Stimulated activated naive CD8-positive, alpha-beta T cell treated with anti-CD3 and anti-CD28 coated beads, Interleukin-15, Interleukin-2, amounts not matched to agents 100 ng/mL and 50 ng/mL, for 24 hours (primary cell): ENCODE measurements around the gene TBXAS1.

ENCODE experiments used
- H3K27ac Mint-ChIP-seq: one replicate; pipeline ENCODE4 v1.8.0; 2021; ENCODE audit warnings: mild to moderate bottlenecking, mixed read lengths
- H3K27me3 Mint-ChIP-seq: one replicate; pipeline ENCODE4 v1.8.0; 2021; ENCODE audit warnings: mixed read lengths
- H3K36me3 Mint-ChIP-seq: one replicate; pipeline ENCODE4 v1.8.0; 2021; ENCODE audit warnings: low read depth, mixed read lengths
- H3K4me1 Mint-ChIP-seq: one replicate; pipeline ENCODE4 v1.8.0; 2021; ENCODE audit warnings: low read depth, mixed read lengths
- H3K4me3 Mint-ChIP-seq: one replicate; pipeline ENCODE4 v1.8.0; 2021; ENCODE audit warnings: mild to moderate bottlenecking, mixed read lengths
- H3K9me3 Mint-ChIP-seq: one replicate; pipeline ENCODE4 v1.8.0; 2021; ENCODE audit warnings: mixed read lengths

The TBXAS1 gene

GRCh38 chr7:139966949-139967348, 137.9 kb downstream of the TBXAS1 start:
- Mint-ChIP-seq H3K27me3 (no peaks in the 10 kb centered on the region), H3K9me3 (no peaks in the 10 kb centered on the region), H3K36me3 (no peaks in the 10 kb centered on the region)

DNA sequence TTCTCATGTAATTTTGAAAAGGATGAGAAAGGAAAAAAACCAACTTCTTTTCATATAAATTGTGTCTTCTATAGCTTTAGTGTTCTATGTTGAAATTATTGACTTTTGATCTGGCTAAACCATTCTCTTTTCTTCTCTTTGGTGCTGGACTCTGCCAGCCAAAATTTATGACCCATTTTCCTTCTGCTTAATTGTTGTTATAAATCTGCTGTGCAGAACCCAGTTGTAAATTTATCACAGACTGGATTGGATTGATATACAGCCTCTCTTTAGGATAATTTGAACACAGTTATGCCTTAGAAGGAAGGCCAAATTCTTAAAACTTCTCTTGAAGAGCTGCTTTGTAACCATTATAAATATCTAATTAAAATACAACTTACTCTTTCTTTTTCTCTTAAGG, 139.9 kb downstream of the TBXAS1 start:
- Mint-ChIP-seq H3K36me3 (no peaks in the 10 kb centered on the region), H3K4me3 (no peak overlapping the region), H3K27ac (no peak overlapping the region), H3K27me3 (no peaks in the 10 kb centered on the region), H3K9me3 (no peaks in the 10 kb centered on the region), H3K4me1 (no peaks in the 10 kb centered on the region)

More at GRCh38 chr7:139966949-139967348, 137.9 kb downstream of the TBXAS1 start:
- Mint-ChIP-seq H3K4me3 (no peak overlapping the region), H3K27ac (no peak overlapping the region), H3K4me1 (no peaks in the 10 kb centered on the region)

GRCh38 chr7:139972029-139972428, 143.0 kb downstream of the TBXAS1 start:
- H3K9me3 Mint-ChIP-seq, result peaks cover 5% of the 10 kb centered on the region
- no peak overlapping the region for H3K27ac Mint-ChIP-seq
- H3K36me3 Mint-ChIP-seq, result no peaks in the 10 kb centered on the region

GRCh38 chr7:139973101-139974050, 144.3 kb downstream of the TBXAS1 start:
- Mint-ChIP-seq H3K27me3 (no peaks in the 10 kb centered on the region), H3K9me3 (peaks cover 6% of the 10 kb centered on the region), H3K36me3 (no peaks in the 10 kb centered on the region), H3K4me3 (no peak overlapping the region), H3K27ac (no peak overlapping the region), H3K4me1 (peaks cover 5% of the 10 kb centered on the region)

More at GRCh38 chr7:139972029-139972428, 143.0 kb downstream of the TBXAS1 start:
- peaks cover 4% of the 10 kb centered on the region for H3K4me1 Mint-ChIP-seq
- H3K27me3 Mint-ChIP-seq, result no peaks in the 10 kb centered on the region
- no peak overlapping the region for H3K4me3 Mint-ChIP-seq

DNA sequence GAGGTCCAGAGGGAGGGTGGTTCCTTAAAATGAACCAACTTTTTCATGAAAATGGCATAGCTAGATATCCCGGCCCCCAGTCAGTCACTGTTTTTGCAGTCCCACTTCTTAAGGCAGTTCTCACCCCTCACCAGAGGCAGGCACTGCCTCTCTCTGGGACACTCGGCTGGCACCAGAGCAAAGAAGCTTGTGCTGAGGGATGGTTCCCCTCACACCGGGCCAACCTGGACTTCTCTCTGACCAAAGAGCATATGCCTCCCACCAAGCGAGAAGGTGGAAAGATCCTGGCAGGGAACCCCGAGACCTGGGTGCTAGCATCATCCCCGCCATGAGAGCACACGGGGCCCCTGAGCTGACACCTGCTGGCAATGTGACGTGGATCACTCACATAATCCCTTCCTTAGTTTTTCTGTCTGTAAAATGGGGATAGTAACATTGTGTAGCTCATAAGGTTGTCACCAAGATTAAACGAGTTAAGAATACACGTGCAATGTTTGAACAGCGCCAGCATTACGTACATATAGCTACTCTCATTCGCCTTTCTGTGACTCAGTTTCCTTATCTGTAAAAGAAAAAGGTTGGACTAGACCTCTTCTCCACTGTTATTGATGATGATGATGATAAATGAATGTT, 145.2 kb downstream of the TBXAS1 start:
- H3K27me3 Mint-ChIP-seq, result no peaks in the 10 kb centered on the region
- no peaks in the 10 kb centered on the region for H3K36me3 Mint-ChIP-seq
- peaks cover 6% of the 10 kb centered on the region for H3K9me3 Mint-ChIP-seq
- H3K27ac Mint-ChIP-seq, result no peak overlapping the region
- peaks cover 5% of the 10 kb centered on the region for H3K4me1 Mint-ChIP-seq
- no peak overlapping the region for H3K4me3 Mint-ChIP-seq

DNA sequence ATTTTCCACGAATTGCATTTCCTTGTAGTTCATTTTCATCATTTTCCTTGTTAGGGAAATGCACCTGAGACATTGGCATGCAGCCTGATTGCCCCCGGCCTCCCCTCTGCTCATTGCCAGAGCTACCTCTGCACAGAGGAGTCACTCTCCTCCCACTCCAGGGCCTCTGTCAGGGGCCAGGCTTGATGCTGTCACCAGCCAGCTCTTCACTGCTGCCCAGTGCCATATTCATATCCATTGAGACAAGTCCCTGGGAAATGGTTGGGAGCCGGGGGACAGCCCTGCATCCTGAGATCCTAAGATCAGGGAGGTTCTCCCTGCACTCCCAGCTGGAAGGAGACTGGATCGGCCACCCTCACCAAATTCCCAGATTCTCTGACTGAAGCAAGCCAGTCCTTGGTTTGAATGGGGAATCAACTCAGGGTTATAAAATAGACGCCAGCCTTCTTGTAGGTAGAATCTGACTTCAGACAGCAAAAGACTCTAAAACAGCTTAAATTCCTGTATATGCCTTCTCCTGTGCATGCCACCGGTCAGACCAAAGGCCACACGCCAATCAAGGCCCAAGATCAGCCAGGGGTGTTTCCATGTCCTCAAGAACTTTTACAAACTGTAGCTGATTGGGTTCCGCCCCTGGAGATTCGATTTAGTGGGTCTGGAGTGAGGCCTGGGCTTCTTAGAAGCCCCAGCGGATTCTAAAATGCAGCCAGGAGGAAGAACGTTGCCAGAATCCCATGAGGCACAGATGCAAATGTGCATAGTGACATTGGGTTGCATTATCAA, 147.2 kb downstream of the TBXAS1 start:
- Mint-ChIP-seq H3K9me3 (peaks cover 6% of the 10 kb centered on the region), H3K36me3 (no peaks in the 10 kb centered on the region), H3K4me3 (no peak overlapping the region), H3K27me3 (no peaks in the 10 kb centered on the region), H3K4me1 (peaks cover 18% of the 10 kb centered on the region), H3K27ac (no peak overlapping the region)

DNA sequence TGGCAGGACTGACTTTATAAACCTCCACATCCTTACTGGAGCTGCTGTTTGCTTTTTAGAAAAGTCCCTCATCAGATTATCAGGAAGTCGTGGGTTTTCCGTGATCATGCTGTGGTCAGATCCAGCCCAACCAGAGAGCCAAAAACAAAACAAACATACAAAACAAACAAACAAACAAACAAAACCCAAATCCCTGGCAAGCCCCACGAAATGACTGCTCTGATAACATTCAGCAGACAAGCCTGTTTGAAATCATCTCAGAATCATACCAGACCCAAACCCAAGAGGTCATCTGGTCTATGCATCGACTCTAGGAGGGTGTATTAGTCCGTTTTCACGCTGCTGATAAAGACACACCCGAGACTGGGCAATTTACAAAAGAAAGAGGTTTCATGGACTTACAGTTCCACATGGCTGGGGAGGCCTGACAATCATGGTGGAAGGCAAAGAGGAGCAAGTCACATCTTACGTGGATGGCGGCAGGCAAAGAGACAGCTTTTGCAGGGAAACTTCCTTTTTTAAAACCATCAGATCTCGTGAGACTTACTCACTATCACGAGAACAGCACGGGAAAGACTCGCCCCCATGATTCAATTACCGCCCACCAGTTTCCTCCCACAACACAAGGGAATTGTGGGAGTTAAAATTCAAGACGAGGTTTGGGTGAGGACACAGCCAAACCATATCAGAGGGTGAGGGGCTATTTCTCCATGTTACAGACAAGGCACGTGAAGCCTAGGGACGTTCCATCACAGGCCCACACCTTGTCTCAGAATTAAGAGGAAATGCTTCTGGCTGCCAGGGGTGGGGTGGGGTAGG, 148.0 kb downstream of the TBXAS1 start:
- H3K9me3 Mint-ChIP-seq, result peaks cover 6% of the 10 kb centered on the region
- peaks cover 18% of the 10 kb centered on the region for H3K4me1 Mint-ChIP-seq
- H3K36me3 Mint-ChIP-seq, result no peaks in the 10 kb centered on the region
- no peaks in the 10 kb centered on the region for H3K27me3 Mint-ChIP-seq
- no peak overlapping the region for H3K4me3 Mint-ChIP-seq
- H3K27ac Mint-ChIP-seq, result no peak overlapping the region

- no peaks in the 10 kb centered on the region for H3K36me3 Mint-ChIP-seq
- H3K4me1 Mint-ChIP-seq, result peaks cover 18% of the 10 kb centered on the region
- no peaks in the 10 kb centered on the region for H3K27me3 Mint-ChIP-seq
- H3K4me3 Mint-ChIP-seq, result no peak overlapping the region
- H3K27ac Mint-ChIP-seq, result no peak overlapping the region
- H3K9me3 Mint-ChIP-seq, result peaks cover 6% of the 10 kb centered on the region
Observed at GRCh38 chr7:139981511-139981895, 152.4 kb downstream of the TBXAS1 start.

GRCh38 chr7:139982927-139983920, 154.2 kb downstream of the TBXAS1 start:
- no peaks in the 10 kb centered on the region for H3K27me3 Mint-ChIP-seq
- no peaks in the 10 kb centered on the region for H3K9me3 Mint-ChIP-seq
- H3K27ac Mint-ChIP-seq, result no peak overlapping the region
- no peaks in the 10 kb centered on the region for H3K36me3 Mint-ChIP-seq
- peaks cover 12% of the 10 kb centered on the region for H3K4me1 Mint-ChIP-seq
- H3K4me3 Mint-ChIP-seq, result no peak overlapping the region

- Mint-ChIP-seq H3K4me3 (no peak overlapping the region), H3K4me1 (peaks cover 10% of the 10 kb centered on the region), H3K9me3 (no peaks in the 10 kb centered on the region), H3K36me3 (no peaks in the 10 kb centered on the region), H3K27ac (no peak overlapping the region), H3K27me3 (no peaks in the 10 kb centered on the region)
Observed at GRCh38 chr7:139984642-139985539, 155.8 kb downstream of the TBXAS1 start.

GRCh38 chr7:139985811-139986210, 156.7 kb downstream of the TBXAS1 start:
- H3K4me3 Mint-ChIP-seq, result no peak overlapping the region
- no peak overlapping the region for H3K27ac Mint-ChIP-seq
- peaks cover 1% of the 10 kb centered on the region for H3K4me1 Mint-ChIP-seq
- no peaks in the 10 kb centered on the region for H3K9me3 Mint-ChIP-seq
- no peaks in the 10 kb centered on the region for H3K36me3 Mint-ChIP-seq
- H3K27me3 Mint-ChIP-seq, result no peaks in the 10 kb centered on the region

- no peaks in the 10 kb centered on the region for H3K27me3 Mint-ChIP-seq
- H3K4me3 Mint-ChIP-seq, result no peak overlapping the region
- no peak overlapping the region for H3K27ac Mint-ChIP-seq
Observed at GRCh38 chr7:139987691-139988516, 158.8 kb downstream of the TBXAS1 start.

More at GRCh38 chr7:139987691-139988516, 158.8 kb downstream of the TBXAS1 start:
- Mint-ChIP-seq H3K9me3 (no peaks in the 10 kb centered on the region), H3K4me1 (no peaks in the 10 kb centered on the region), H3K36me3 (no peaks in the 10 kb centered on the region)
